ENCODE measurements around the gene CHRNA4. TPM values are rescaled to one million over a fixed set of nuclear protein-coding genes. Genes with fewer than 3 reads are reported as not detected.
A peak's percentile ranks its signal among the peaks of the same experiment; 100 is the strongest.

CHRNA4 gene
- total and polyA plus RNA-seq, 7 donors = 0.01 to 0.41 (median 0.24) TPM; not detected in 4

- intact Hi-C loops (cut with DNase I) = no loop called here
- TF ChIP-seq CTCF (IDR thresholded peaks at IDR 0.05) = no peak
- ATAC-seq = no peak
Measured at GRCh38 chr20:63328718-63329275, 32.4 kb downstream of the CHRNA4 start.

GRCh38 chr20:63328026-63328700 is 33.0 kb downstream of the CHRNA4 start:
- peak; percentile 7 to 37 for DNase-seq
- Histone ChIP-seq H3K4me3 (no peak overlapping the region), H3K36me3 (ENCODE audit: insufficient read depth in 1 of 2, low read depth in 1 of 2) (no peaks in the 10 kb centered on the region), H3K4me1 (no peaks in the 10 kb centered on the region), H3K9me3 (peaks cover 4% of the 10 kb centered on the region), H3K27me3 (ENCODE audit: insufficient read depth in 3 of 3, low read length in 2 of 3) (peaks cover 0 to 63% (median 17%) of the 10 kb centered on the region in 3 donors), H3K27ac (no peak overlapping the region)
- 78 to 86% (median 82%) methylated on average over 20 of the region's 20 CpGs for WGBS, 3 donors
- intact Hi-C loops (cut with DNase I) = no loop called here
- TF ChIP-seq CTCF (IDR thresholded peaks at IDR 0.05) = no peak
- no peak for ATAC-seq

More at GRCh38 chr20:63328718-63329275, 32.4 kb downstream of the CHRNA4 start:
- Histone ChIP-seq H3K4me3 (no peak overlapping the region), H3K27me3 (ENCODE audit: insufficient read depth in 3 of 3, low read length in 2 of 3) (peaks cover 0 to 67% (median 17%) of the 10 kb centered on the region in 3 donors), H3K27ac (no peak overlapping the region), H3K4me1 (no peaks in the 10 kb centered on the region), H3K36me3 (ENCODE audit: insufficient read depth in 1 of 2, low read depth in 1 of 2) (no peaks in the 10 kb centered on the region), H3K9me3 (peaks cover 4% of the 10 kb centered on the region)
- DNase-seq = peak; percentile 3 to 32
- 72 to 85% (median 75%) methylated on average over 19 to 21 of the region's 21 CpGs for WGBS, 3 donors

- Histone ChIP-seq H3K27me3 (ENCODE audit: insufficient read depth in 3 of 3, low read length in 2 of 3) (peaks cover 0 to 64% (median 14%) of the 10 kb centered on the region in 3 donors), H3K4me1 (no peaks in the 10 kb centered on the region), H3K4me3 (no peak overlapping the region), H3K27ac (no peak overlapping the region), H3K9me3 (peaks cover 3% of the 10 kb centered on the region), H3K36me3 (ENCODE audit: insufficient read depth in 1 of 2, low read depth in 1 of 2) (no peaks in the 10 kb centered on the region)
- WGBS, 3 donors = 89 to 90% (median 89%) methylated on average over 8 of the region's 8 CpGs
- DNase-seq = peak; percentile 6 to 39
- intact Hi-C loops (cut with DNase I) = no loop called here
- TF ChIP-seq CTCF (IDR thresholded peaks at IDR 0.05) = no peak
- no peak for ATAC-seq
Measured at GRCh38 chr20:63327231-63327745, 33.9 kb downstream of the CHRNA4 start.

GRCh38 chr20:63326314-63327230 is 34.6 kb downstream of the CHRNA4 start:
- Histone ChIP-seq H3K27me3 (ENCODE audit: insufficient read depth in 3 of 3, low read length in 2 of 3) (peaks cover 0 to 62% (median 14%) of the 10 kb centered on the region in 3 donors), H3K36me3 (ENCODE audit: insufficient read depth in 1 of 2, low read depth in 1 of 2) (no peaks in the 10 kb centered on the region), H3K9me3 (no peaks in the 10 kb centered on the region), H3K4me1 (no peaks in the 10 kb centered on the region), H3K4me3 (no peak overlapping the region), H3K27ac (no peak overlapping the region)
- no peak for ATAC-seq
- intact Hi-C loops (cut with DNase I) = no loop called here
- WGBS, 3 donors = 72 to 75% (median 72%) methylated on average over 15 of the region's 15 CpGs
- peak; percentile 8 to 41 for DNase-seq
- TF ChIP-seq CTCF (IDR thresholded peaks at IDR 0.05) = no peak

All from psoas muscle (tissue), 8 donors.